ENCODE measurements around the gene CAMTA1. TPM values are rescaled to one million over a fixed set of nuclear protein-coding genes. Genes with fewer than 3 reads are reported as not detected.

The CAMTA1 gene
- total RNA-seq, 2 experiments from 2014 or later: 43.3 to 46.0 TPM

DNA sequence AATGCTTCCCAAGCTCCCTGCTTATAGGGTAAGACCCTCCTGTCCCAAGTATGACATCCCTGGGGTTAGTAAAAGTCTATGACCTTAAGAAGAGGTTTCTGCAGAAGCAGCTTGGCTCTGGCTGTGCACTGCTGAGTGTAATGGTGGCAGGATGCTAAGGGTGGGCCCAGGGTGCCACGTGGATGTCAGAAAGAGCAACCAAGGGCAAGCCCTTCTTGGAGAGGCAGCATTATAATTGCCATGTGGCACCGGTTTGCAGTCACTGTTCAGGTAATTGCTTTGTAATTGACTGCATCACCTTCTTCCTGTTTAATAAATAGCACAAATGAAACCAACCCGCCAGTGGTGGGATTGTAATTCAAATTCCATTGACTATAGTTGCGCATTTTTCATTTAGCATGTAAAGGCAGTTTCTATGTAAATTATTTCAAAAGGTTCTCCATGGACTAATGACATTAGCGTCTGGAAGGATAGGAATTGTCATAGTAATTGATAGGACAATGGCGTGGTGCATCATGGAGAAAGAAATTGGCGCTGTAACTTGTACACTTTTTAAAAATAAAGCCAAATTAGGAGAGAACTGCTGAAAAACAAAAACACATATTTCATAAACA lies 495.2 kb downstream of the CAMTA1 start:
- DNase-seq (no peak), ATAC-seq (no peak)
- H3K4me3 Mint-ChIP-seq: no peak overlapping the region
- no peaks in the 10 kb centered on the region for H3K4me1 Mint-ChIP-seq (ENCODE audit: low read depth)
- POLR2A ChIA-PET: no interaction called here
- CTCF ChIA-PET: no interaction called here
- no peak overlapping the region for H3K27ac Mint-ChIP-seq
- no peaks in the 10 kb centered on the region for H3K36me3 Mint-ChIP-seq (ENCODE audit: low read depth)
- peaks cover 9% of the 10 kb centered on the region for H3K27me3 Mint-ChIP-seq (ENCODE audit: low read depth)
- H3K9me3 Mint-ChIP-seq (ENCODE audit: insufficient read depth): no peaks in the 10 kb centered on the region

DNA sequence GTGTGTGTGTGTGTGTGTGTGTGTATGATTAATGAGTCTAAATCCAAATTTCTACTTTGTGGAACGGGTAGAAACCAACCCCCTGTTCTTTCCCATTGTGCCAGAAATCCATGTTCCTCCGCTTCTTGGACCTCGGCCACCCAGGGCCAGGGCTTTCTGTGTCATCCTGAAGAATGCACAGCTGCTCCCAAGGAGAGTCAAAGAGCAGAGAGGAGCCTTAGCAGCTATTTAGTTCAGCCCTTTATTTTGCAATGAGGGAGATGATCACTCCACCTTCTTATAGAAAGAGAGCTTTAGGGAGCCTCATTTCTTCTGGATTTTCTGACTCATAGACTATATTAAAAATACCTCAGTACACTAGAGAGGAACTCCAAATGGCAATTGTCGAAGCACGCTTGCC lies 496.6 kb downstream of the CAMTA1 start:
- DNase-seq (no peak), ATAC-seq (no peak)
- Mint-ChIP-seq H3K27ac (no peak overlapping the region), H3K36me3 (ENCODE audit: low read depth) (no peaks in the 10 kb centered on the region), H3K4me1 (ENCODE audit: low read depth) (no peaks in the 10 kb centered on the region), H3K4me3 (no peak overlapping the region), H3K27me3 (ENCODE audit: low read depth) (peaks cover 9% of the 10 kb centered on the region), H3K9me3 (ENCODE audit: insufficient read depth) (no peaks in the 10 kb centered on the region)
- CTCF ChIA-PET: no interaction called here
- POLR2A ChIA-PET: no interaction called here

DNA sequence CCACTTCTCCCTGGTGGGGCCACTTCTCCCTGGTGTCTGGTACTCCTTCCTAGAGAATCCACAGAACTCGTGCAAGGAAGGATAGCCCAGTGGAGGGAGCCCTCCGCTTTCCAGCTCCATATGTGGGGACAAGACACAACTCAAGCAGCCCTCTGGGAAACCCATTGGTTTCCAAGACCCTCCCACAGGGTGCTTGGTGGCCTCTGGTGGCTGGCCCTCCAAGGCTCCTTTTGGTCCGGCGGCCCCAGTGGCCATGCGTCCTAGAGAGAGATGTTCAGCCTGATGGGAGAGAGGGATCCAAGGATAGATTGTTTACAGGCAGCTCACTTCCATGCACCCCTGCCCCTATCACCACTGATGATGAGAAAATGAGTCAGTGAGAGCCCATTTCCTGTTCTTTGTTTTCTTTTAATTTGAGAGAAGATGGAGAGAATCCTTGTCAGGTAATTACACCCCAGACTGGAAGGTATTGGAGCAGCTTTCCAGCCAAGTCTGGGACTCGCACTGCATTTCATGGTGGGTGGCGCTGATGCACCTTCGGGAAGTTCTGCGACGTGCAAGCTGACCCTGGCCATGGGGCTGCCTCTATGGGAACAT lies 499.7 kb downstream of the CAMTA1 start:
- POLR2A ChIA-PET: no interaction called here
- H3K27me3 Mint-ChIP-seq (ENCODE audit: low read depth): peaks cover 4% of the 10 kb centered on the region

DNA sequence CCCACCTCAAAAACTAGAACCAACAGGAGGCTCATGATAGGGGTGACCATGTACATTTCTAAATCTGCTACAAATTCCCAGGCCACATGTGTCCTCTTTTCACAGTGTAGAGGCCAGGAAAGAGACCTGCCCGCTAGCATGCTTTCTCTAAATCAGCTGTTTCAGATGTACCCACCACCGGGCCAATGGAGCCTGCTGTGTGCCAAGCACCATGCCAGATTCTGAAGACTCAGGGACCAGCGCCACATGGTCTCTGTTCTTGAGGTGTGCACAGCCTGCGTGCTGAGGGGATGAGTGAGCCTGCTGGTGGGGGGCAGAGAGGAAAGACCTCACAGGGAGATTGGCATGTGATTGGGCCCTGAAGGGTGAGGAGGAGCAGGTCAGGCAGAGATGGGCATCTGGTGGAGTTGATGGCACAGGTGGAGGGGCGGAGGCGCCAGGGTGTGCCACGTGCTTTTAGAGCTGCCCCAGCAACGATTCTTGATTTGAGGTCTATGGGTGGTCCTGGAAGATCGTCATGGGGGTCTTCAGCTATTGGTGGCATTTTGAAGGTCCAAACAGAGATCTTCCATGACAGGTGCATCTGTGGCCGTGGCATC lies 500.7 kb downstream of the CAMTA1 start:
- POLR2A ChIA-PET: no interaction called here
- no peaks in the 10 kb centered on the region for H3K9me3 Mint-ChIP-seq (ENCODE audit: insufficient read depth)
- H3K27ac Mint-ChIP-seq: no peak overlapping the region
- H3K27me3 Mint-ChIP-seq (ENCODE audit: low read depth): peaks cover 4% of the 10 kb centered on the region
- no peaks in the 10 kb centered on the region for H3K4me1 Mint-ChIP-seq (ENCODE audit: low read depth)
- CTCF ChIA-PET: no interaction called here
- DNase-seq (no peak), ATAC-seq (no peak)
- no peaks in the 10 kb centered on the region for H3K36me3 Mint-ChIP-seq (ENCODE audit: low read depth)
- H3K4me3 Mint-ChIP-seq: no peak overlapping the region

More for the DNA sequence above, 499.7 kb downstream of the CAMTA1 start:
- Mint-ChIP-seq H3K4me1 (ENCODE audit: low read depth) (no peaks in the 10 kb centered on the region), H3K9me3 (ENCODE audit: insufficient read depth) (no peaks in the 10 kb centered on the region), H3K4me3 (no peak overlapping the region), H3K27ac (no peak overlapping the region), H3K36me3 (ENCODE audit: low read depth) (no peaks in the 10 kb centered on the region)
- ATAC-seq (no peak), DNase-seq (no peak)
- CTCF ChIA-PET: no interaction called here

DNA sequence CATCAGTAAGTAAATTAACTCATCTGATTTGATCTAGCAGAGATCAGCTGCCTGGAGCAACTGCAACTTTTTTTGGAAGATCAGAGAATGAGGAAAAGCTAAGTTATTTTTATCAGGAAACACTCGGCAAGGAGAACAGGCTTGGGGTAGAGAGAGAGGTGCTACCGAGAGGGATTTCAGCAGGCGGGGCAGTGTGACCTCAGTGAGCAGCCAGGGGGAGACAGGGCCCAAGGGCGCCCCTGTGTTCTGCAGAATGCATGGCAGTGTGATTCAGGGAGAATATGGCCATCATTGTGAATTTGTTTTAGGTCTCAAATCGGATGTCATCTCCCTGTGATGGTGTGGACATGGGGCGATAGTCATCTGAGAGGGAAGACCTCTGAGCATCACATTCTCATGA lies 501.8 kb downstream of the CAMTA1 start:
- Mint-ChIP-seq H3K9me3 (ENCODE audit: insufficient read depth) (no peaks in the 10 kb centered on the region), H3K27me3 (ENCODE audit: low read depth) (peaks cover 4% of the 10 kb centered on the region), H3K4me3 (no peak overlapping the region), H3K27ac (no peak overlapping the region), H3K36me3 (ENCODE audit: low read depth) (no peaks in the 10 kb centered on the region), H3K4me1 (ENCODE audit: low read depth) (no peaks in the 10 kb centered on the region)
- CTCF ChIA-PET: no interaction called here
- POLR2A ChIA-PET: no interaction called here
- DNase-seq (no peak), ATAC-seq (no peak)

DNA sequence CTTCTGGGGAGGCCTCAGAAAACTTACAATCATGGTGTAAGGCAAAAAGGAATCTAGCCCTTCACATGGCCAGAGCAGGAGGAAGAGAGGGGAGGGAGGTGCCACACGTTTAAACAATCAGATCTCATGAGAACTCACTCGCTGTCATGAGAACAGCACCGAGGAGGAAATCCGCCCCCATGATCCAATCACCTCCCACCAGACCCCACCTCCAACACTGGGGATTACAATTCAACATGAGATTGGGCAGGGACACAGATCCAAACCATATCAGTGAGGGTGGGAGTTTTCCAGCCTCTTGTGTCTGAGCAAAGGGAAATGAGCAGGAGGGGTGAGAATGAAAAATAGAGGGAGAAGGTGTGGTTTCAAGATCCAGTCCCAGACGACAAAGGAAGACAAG lies 503.7 kb downstream of the CAMTA1 start:
- ATAC-seq: no peak
- CTCF ChIA-PET: no interaction called here
- DNase-seq: no peak
- POLR2A ChIA-PET: no interaction called here
- H3K36me3 Mint-ChIP-seq (ENCODE audit: low read depth): no peaks in the 10 kb centered on the region
- H3K4me1 Mint-ChIP-seq (ENCODE audit: low read depth): no peaks in the 10 kb centered on the region
- no peak overlapping the region for H3K4me3 Mint-ChIP-seq
- no peaks in the 10 kb centered on the region for H3K9me3 Mint-ChIP-seq (ENCODE audit: insufficient read depth)
- peaks cover 2% of the 10 kb centered on the region for H3K27me3 Mint-ChIP-seq (ENCODE audit: low read depth)
- no peak overlapping the region for H3K27ac Mint-ChIP-seq

DNA sequence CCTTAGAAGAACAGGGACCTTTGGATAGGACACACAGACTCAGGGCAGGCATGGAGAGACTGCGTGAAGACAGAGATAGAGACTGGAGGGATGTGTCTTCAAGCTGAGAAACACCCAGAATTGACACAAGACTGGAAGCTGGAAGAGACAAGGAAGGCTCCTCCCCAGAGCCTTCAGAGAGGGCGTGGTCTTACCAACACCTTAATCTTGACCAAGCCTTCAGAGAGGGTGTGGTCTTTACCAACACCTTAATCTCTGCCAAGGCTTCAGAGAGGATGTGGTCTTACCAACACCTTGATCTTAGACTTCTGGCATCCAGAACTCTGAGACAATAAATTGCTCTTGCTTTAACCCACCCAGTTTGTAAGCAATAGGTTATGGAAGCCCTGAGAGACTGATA lies 504.4 kb downstream of the CAMTA1 start:
- no peak for DNase-seq
- Mint-ChIP-seq H3K27me3 (ENCODE audit: low read depth) (peaks cover 2% of the 10 kb centered on the region), H3K4me1 (ENCODE audit: low read depth) (no peaks in the 10 kb centered on the region), H3K9me3 (ENCODE audit: insufficient read depth) (no peaks in the 10 kb centered on the region), H3K4me3 (no peak overlapping the region), H3K27ac (no peak overlapping the region), H3K36me3 (ENCODE audit: low read depth) (no peaks in the 10 kb centered on the region)
- CTCF ChIA-PET: no interaction called here
- ATAC-seq: no peak
- POLR2A ChIA-PET: no interaction called here

DNA sequence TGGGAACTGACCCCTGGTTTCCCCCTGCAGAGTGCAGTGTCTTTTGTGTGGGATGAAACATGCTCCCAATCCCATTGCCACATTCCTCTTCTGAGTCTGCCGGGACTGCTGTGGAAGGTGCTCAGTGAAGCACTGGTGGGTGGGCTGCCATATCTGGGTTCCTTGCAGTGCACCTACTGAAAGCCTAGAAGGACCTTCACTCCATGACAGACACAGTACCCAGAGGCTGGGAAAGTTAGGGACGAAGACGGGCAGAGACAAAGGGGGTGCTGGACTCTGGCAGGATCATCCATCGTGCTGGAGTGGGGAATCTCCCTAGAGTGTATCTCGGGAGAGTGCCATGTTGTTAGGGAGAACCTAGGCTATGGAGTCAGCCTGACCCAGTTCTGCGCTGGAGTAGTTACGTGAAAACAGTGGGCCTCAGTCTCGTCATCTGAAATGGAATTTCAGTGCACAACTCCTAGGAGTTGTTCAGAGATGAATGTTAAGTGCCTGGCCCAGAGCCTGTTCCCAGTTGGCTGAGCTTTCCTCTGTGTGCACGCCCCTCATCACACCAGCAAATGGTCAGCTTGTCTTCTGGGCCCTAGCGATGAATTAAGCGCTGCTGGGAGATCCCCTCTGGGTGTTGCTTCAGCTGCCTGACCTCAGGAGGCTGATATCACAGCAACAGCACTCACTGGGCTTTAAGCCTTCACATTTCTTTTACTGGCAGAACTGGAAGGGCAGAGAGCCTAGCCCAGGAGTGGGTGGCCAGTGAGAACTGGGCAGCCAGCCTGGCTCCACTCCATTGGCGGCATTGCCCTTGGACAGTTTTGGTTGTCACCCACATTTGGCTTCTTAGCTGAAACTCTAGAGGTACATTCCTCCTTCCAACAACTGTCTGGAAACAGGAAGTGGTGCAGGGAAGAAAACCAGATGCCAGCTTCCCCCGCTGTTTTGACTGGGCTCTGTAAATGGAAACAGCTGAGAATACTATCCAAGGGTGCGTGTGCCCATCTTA lies 506.0 kb downstream of the CAMTA1 start:
- Mint-ChIP-seq H3K4me1 (ENCODE audit: low read depth) (no peaks in the 10 kb centered on the region), H3K27ac (no peak overlapping the region), H3K9me3 (ENCODE audit: insufficient read depth) (no peaks in the 10 kb centered on the region), H3K4me3 (no peak overlapping the region), H3K36me3 (ENCODE audit: low read depth) (no peaks in the 10 kb centered on the region), H3K27me3 (ENCODE audit: low read depth) (peaks cover 3% of the 10 kb centered on the region)
- POLR2A ChIA-PET: no interaction called here
- DNase-seq (no peak), ATAC-seq (no peak)
- CTCF ChIA-PET: no interaction called here

DNA sequence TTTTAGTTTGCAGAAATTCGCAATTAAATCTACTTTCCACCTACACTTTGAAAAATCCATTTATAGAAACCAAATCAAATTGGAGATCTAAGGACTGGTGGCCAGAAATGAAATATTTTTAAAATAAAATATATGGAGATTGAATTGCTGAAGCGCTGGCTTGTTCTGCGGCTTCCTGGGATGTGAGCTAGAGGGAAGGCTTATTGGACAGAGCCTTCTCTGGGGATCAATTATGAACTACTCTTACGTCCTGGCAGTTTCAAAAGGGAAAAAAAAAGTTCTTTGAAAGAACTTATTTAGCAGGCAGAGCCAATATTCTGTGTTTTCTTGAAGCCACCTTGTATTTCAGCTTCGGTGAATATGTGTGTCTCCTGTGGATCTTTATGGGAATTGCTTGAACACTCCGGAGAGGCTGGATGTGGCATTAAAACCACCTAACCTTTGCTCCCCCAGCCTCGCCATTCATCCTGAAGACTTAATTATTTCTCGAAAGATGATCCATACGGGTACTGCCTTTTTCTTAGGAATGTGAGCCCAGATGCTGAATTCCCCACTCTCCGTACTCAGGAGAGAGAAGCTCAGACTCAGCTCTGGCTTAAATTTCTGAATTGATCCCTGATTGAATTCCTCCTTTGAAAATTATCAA lies 506.9 kb downstream of the CAMTA1 start:
- no peak overlapping the region for H3K4me3 Mint-ChIP-seq
- H3K4me1 Mint-ChIP-seq (ENCODE audit: low read depth): no peaks in the 10 kb centered on the region
- ChIA-PET POLR2A (no interaction called here), CTCF (no interaction called here)
- H3K27me3 Mint-ChIP-seq (ENCODE audit: low read depth): peaks cover 6% of the 10 kb centered on the region
- no peaks in the 10 kb centered on the region for H3K9me3 Mint-ChIP-seq (ENCODE audit: insufficient read depth)
- DNase-seq (no peak), ATAC-seq (no peak)
- H3K27ac Mint-ChIP-seq: no peak overlapping the region
- H3K36me3 Mint-ChIP-seq (ENCODE audit: low read depth): no peaks in the 10 kb centered on the region

DNA sequence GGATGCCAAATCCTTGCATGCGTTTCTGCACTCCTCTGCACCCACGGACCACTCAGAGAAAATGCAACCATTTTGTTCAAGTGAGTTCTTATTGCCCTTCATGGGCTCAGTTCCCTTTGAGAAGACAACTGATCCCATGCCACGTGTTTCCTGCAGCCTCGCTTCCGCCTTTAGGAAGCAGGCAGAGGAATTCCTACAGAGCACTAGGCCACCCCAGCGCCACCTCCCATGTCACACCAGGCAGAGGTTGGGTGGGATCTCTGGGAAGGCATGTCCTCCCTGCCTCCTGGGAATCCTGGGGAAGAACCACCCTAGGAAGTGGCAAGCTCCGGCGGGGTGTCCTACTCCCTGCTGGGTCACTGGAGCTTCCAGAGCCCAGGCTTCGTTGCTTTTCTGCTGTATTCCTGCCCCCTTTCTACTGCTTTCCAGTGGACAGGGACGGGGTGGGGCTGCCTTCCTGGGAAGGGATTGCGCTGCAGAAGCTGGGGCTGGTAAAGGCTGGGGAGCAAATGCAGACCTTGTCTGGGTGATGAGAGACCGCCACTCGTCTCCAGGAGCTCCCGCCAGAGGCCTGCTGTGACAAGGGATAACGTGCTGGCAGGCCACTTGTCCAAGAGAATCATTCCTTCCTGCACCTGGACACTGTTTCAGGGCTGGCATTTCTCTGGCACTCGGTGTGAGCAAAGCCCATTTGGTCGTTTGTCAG lies 507.6 kb downstream of the CAMTA1 start:
- Mint-ChIP-seq H3K36me3 (ENCODE audit: low read depth) (no peaks in the 10 kb centered on the region), H3K4me1 (ENCODE audit: low read depth) (no peaks in the 10 kb centered on the region), H3K9me3 (ENCODE audit: insufficient read depth) (no peaks in the 10 kb centered on the region), H3K27ac (no peak overlapping the region), H3K4me3 (no peak overlapping the region), H3K27me3 (ENCODE audit: low read depth) (peaks cover 6% of the 10 kb centered on the region)
- ATAC-seq: no peak
- ChIA-PET POLR2A (no interaction called here), CTCF (no interaction called here)
- DNase-seq: no peak

DNA sequence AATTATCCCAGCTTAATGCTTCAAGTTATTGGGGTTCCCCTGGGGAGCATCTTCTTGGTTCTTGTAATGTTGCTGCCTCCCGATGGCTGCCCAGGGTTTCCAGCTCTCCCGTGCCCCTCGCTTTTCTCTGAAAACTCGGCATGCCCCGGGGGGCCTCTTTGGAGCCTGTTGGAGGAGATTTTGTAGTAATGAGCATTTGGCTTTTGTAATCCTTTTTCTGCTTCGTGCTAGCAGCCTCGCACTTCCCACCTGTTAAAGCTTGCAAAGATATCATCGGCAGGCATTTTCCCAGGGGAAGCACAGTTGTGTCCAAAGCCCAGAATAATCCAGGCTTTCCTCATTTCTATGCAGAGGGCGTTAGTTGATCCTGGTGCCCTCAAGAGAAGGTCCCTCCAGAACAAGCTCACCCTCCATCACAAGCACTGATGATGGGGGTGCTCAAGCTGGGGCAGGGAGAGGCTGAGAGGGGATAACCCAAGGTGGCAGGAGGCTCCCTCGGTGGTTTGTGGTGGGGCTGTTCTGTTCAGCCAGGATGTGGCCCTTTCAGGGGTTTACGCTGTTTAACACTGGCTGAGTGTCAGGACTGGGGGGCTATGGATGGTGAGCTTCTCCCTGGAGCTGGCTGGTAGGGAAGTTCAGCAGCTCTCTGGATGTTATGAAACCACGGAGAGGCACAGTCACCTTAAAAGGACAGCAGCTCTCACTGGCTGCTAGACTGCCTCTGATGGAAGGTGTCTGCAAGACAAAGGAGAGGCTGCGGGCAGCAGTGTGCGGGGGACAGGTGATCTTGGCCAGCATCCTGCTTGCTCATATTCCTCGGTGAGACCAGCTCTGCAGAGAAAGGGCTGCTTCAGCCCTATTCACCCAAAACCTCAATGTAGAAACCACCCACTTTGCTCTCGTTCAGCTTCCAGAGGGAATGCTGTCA lies 508.7 kb downstream of the CAMTA1 start:
- Mint-ChIP-seq H3K4me3 (no peak overlapping the region), H3K9me3 (ENCODE audit: insufficient read depth) (no peaks in the 10 kb centered on the region), H3K4me1 (ENCODE audit: low read depth) (no peaks in the 10 kb centered on the region), H3K27me3 (ENCODE audit: low read depth) (peaks cover 4% of the 10 kb centered on the region), H3K27ac (no peak overlapping the region), H3K36me3 (ENCODE audit: low read depth) (no peaks in the 10 kb centered on the region)
- ChIA-PET CTCF (no interaction called here), POLR2A (no interaction called here)
- DNase-seq: peak; percentile 11
- no peak for ATAC-seq
